Activated CD8-positive, alpha-beta T cell treated with anti-CD3 and anti-CD28 coated beads for 36 hours (primary cell): ENCODE measurements around the gene MBP. TPM values are rescaled to one million over a fixed set of nuclear protein-coding genes. Genes with fewer than 3 reads are reported as not detected.
A peak's percentile ranks its signal among the peaks of the same experiment; 100 is the strongest.

Experiments
- ATAC-seq: fragments of 200-7000 bp; cut with Tn5 transposase; one replicate; pipeline ENCODE4 v1.10.0; 2021; ENCODE audit warnings: mild to moderate bottlenecking, moderate library complexity
- CTCF ChIA-PET: fragments of 350-600 bp; sonication (Branson Sonifier 250); formaldehyde crosslinking; loops from one replicate; lab custom pipeline; 2021; ENCODE audit warnings: antibody characterized with exemption; lab: Charles Lee
- POLR2A ChIA-PET: fragments of 350-600 bp; sonication (Branson Sonifier 250); formaldehyde crosslinking; loops from one replicate; lab custom pipeline; 2021; ENCODE audit warnings: antibody characterized with exemption; lab: Charles Lee
- DNase-seq: peaks from one replicate; pipeline ENCODE4 v3.0.0-alpha.2; 2020
- H3K27ac Mint-ChIP-seq: one replicate; pipeline ENCODE4 v1.8.0; 2021; ENCODE audit warnings: mild to moderate bottlenecking, mixed read lengths
- H3K27me3 Mint-ChIP-seq: one replicate; pipeline ENCODE4 v1.8.0; 2021; ENCODE audit warnings: mixed read lengths
- H3K36me3 Mint-ChIP-seq: one replicate; pipeline ENCODE4 v1.8.0; 2021; ENCODE audit warnings: low read depth, mixed read lengths
- H3K4me1 Mint-ChIP-seq: one replicate; pipeline ENCODE4 v1.8.0; 2021; ENCODE audit warnings: low read depth, mixed read lengths
- H3K4me3 Mint-ChIP-seq: one replicate; pipeline ENCODE4 v1.8.0; 2021; ENCODE audit warnings: mild to moderate bottlenecking, moderate library complexity, mixed read lengths
- H3K9me3 Mint-ChIP-seq: one replicate; pipeline ENCODE4 v1.8.0; 2021; ENCODE audit warnings: mixed read lengths
- intact Hi-C: fragments of 100-400 bp; cut with micrococcal nuclease; formaldehyde crosslinking; loops from one replicate; pipeline ENCODE4 v1.10.0; 2022
- total RNA-seq, 2 experiments: library from RNA; stranded (reverse); gene quantifications; one replicate each; pipeline ENCODE4 v1.2.3, GENCODE V29; 2021
- TF ChIP-seq, protein P1 (sequence below): fragments of 200-600 bp; IDR thresholded peaks from one replicate; pipeline ENCODE4 v1.8.0; 2022; ENCODE audit warnings: antibody characterized with exemption, mild to moderate bottlenecking

MBP gene
- total RNA-seq, 2 experiments from 2014 or later: 39.9 to 41.5 TPM

DNA sequence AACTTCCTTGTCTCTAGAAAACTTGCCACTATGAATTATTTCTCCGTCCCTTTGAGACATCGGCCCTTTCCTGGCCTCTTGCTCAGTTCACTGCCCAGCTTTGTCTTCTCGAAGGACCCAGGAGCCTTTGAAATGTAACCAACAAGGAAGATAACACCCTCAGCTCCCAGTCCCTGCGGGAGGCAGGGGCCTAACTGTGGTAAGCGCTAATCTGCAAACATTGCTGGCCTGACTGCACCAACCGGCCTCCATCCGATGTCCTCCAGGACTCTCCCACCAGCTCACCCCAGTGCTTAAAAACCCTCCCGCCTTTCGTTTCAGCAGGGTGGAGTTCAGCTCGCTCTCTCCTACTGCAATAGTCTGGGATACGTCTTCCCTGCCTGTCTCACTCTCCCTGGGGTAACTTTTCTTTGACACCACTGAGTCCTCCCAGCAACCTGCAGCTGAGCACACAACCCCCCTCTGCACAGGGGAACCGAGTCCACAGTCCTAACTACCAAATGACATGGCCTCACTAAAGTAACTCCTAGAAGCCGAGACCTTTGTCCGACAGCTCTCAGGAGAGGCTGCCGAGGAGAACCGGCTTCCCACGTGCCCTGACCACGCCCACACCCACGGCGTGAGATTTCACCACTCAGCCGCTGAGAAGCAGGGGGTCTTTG is 76.1 kb downstream of the MBP start:
- H3K36me3 Mint-ChIP-seq: peaks cover 30% of the 10 kb centered on the region
- CTCF ChIA-PET: interaction anchor here (1.0 to 1.9 kb wide), 7 partner anchors 9 to 140 kb away, joined by 3 to 13 read pairs (median 4); no protein-coding TSS in a partner anchor
- H3K27me3 Mint-ChIP-seq: no peaks in the 10 kb centered on the region
- POLR2A ChIA-PET: interaction anchor here (1.1 to 4.4 kb wide), 4 partner anchors 10 to 75 kb away, joined by 3 to 20 read pairs (median 7); no protein-coding TSS in a partner anchor
- TF ChIP-seq, protein P1, sequence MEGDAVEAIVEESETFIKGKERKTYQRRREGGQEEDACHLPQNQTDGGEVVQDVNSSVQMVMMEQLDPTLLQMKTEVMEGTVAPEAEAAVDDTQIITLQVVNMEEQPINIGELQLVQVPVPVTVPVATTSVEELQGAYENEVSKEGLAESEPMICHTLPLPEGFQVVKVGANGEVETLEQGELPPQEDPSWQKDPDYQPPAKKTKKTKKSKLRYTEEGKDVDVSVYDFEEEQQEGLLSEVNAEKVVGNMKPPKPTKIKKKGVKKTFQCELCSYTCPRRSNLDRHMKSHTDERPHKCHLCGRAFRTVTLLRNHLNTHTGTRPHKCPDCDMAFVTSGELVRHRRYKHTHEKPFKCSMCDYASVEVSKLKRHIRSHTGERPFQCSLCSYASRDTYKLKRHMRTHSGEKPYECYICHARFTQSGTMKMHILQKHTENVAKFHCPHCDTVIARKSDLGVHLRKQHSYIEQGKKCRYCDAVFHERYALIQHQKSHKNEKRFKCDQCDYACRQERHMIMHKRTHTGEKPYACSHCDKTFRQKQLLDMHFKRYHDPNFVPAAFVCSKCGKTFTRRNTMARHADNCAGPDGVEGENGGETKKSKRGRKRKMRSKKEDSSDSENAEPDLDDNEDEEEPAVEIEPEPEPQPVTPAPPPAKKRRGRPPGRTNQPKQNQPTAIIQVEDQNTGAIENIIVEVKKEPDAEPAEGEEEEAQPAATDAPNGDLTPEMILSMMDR: no peak
- DNase-seq: no peak
- H3K4me3 Mint-ChIP-seq: peak overlapping the region; percentile 26
- H3K9me3 Mint-ChIP-seq: no peaks in the 10 kb centered on the region
- H3K4me1 Mint-ChIP-seq: peaks cover 71% of the 10 kb centered on the region
- peak overlapping the region; percentile 93 for H3K27ac Mint-ChIP-seq
- intact Hi-C loops: no loop called here
- no peak for ATAC-seq

DNA sequence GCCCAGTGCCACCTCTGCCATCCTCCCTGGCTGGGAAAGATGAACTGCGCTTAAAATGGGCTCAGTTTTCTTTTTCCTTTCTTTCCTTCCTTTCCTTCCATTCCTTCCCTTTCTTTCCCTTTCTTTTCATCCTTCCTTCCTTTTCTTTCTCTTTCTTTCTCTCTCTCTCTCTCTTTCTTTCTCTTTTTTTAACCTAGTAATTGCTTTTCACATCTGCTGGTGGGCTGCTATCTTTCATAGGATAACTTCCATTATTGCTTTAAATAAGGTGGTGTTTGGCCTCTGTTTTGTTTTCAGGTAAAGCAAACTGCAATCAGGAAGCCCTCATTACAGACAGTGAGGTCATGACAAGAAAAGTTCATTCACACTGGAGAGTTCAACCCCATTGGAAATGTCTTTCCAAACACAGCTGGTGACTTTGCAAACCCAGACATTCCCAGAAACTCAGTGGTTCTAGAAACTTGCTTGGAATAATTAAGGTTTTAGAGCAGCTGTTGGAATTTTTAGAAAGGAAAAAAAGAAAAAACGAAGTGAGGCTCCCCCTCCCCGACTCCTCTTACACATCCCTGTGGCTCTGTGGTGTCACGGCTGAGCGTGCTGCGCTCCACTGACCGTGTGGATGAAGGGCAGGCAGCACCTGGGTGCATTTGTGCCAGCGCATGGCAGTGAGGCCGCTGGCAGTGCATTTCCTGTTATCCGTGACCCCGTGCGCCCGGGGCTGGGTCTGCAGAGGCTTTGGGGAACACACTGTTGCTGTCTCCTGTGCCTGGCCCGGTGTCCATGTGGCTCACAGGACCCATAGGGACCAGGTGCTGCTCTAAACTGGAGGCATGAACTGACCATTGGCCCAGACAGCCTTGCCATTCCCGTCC is 76.9 kb downstream of the MBP start:
- ChIA-PET POLR2A (interaction anchor here (0.7 to 4.4 kb wide), 10 partner anchors 7 to 238 kb away, joined by 3 to 20 read pairs (median 4); no protein-coding TSS in a partner anchor), CTCF (interaction anchor here (0.6 to 4.8 kb wide), 13 partner anchors 10 to 156 kb away, joined by 3 to 38 read pairs (median 3); no protein-coding TSS in a partner anchor)
- intact Hi-C loops: loop anchor here (2.0 kb wide), 1 partner anchor 73 kb away; no protein-coding TSS in a partner anchor
- ATAC-seq: no peak
- no peaks in the 10 kb centered on the region for H3K27me3 Mint-ChIP-seq
- H3K4me1 Mint-ChIP-seq: peaks cover 63% of the 10 kb centered on the region
- DNase-seq: peak; percentile 38
- H3K9me3 Mint-ChIP-seq: no peaks in the 10 kb centered on the region
- peaks cover 26% of the 10 kb centered on the region for H3K36me3 Mint-ChIP-seq
- H3K27ac Mint-ChIP-seq: peak overlapping the region; percentile 93
- peak overlapping the region; percentile 79 for H3K4me3 Mint-ChIP-seq
- TF ChIP-seq, protein P1: no peak

DNA sequence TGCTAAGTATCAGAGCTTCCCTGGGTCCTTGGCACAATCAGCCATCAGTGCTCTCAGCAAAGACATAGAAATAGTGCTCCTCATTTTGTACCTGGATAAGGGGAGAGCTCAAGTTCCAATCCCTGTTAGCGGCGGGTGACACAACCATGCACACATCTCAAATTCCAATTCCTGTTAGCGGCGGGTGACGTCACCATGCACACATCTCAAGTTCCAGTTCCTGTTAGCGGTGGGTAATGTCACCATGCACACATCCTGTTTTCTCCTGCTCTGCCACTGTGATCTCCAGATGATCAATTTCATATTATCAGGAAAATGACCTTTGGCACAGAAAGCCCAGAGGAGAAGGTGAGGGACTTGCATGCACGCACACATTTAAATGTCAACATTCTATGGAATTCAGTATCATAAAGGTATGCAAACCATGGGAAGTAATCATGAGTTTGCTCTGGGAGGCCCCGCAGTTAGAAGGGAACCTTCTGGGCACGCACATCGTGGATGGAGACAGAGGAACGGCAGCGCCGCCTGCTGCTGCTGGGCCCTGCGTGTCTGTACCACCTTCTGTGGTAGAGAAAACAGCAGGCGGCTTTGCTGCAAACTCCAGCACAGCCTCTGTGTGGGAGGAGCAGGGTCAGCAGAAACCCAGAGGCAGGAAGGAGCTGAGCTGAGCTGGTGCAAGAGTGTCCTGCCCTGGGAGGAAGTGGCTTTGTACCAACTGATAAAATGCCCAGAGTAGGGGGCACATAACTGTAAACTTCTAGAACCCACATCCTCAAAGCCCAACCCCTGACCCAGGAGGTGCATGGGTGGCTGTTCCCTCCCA is 77.8 kb downstream of the MBP start:
- no peaks in the 10 kb centered on the region for H3K27me3 Mint-ChIP-seq
- H3K4me3 Mint-ChIP-seq: peak overlapping the region; percentile 79
- peaks cover 57% of the 10 kb centered on the region for H3K4me1 Mint-ChIP-seq
- DNase-seq (peak; percentile 92), ATAC-seq (peak; percentile 85)
- intact Hi-C loops: loop anchor here (2.0 to 5.0 kb wide), 2 partner anchors 53 to 74 kb away; no protein-coding TSS in a partner anchor
- H3K27ac Mint-ChIP-seq: peak overlapping the region; percentile 93
- H3K36me3 Mint-ChIP-seq: peaks cover 20% of the 10 kb centered on the region
- H3K9me3 Mint-ChIP-seq: no peaks in the 10 kb centered on the region
- ChIA-PET CTCF (interaction anchor here (0.6 to 4.8 kb wide), 19 partner anchors 9 to 251 kb away, joined by 3 to 38 read pairs (median 3); no protein-coding TSS in a partner anchor), POLR2A (interaction anchor here (0.7 to 4.4 kb wide), 11 partner anchors 8 to 237 kb away, joined by 3 to 20 read pairs (median 3); no protein-coding TSS in a partner anchor)
- TF ChIP-seq, protein P1: peak; percentile 42

DNA sequence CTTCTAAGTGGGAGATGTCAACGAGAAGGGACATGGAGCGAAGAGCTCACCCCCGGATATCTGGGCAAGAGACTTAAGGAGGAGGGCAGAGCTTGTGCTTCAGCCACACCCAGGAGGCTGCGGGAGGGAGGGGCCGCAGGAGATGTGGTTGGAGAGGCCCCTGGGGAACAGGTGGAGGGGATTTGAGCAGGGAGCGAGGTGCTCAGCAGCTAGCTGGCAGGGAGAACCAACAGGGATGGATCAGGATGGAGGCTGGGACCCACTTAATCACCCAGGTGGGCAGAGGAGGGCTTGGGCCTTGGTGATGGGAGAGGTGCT is 78.3 kb downstream of the MBP start:
- TF ChIP-seq, protein P1: no peak
- Mint-ChIP-seq H3K36me3 (peaks cover 17% of the 10 kb centered on the region), H3K4me1 (peaks cover 54% of the 10 kb centered on the region), H3K4me3 (peak overlapping the region; percentile 79), H3K9me3 (no peaks in the 10 kb centered on the region), H3K27me3 (no peaks in the 10 kb centered on the region), H3K27ac (peak overlapping the region; percentile 93)
- intact Hi-C loops: loop anchor here (2.0 to 5.0 kb wide), 2 partner anchors 52 to 75 kb away; no protein-coding TSS in a partner anchor
- POLR2A ChIA-PET: interaction anchor here (0.9 to 4.4 kb wide), 7 partner anchors 9 to 159 kb away, joined by 3 to 20 read pairs (median 4); no protein-coding TSS in a partner anchor
- CTCF ChIA-PET: interaction anchor here (0.7 to 4.8 kb wide), 14 partner anchors 7 to 250 kb away, joined by 3 to 38 read pairs (median 4); no protein-coding TSS in a partner anchor
- DNase-seq: peak; percentile 60
- ATAC-seq: peak; percentile 46
